ENCODE data around the gene PADI2.

PADI2 gene

GRCh38 chr1:17112496-17113236 lies 6.6 kb downstream of the PADI2 start:
- no peak for DNase-seq

DNA sequence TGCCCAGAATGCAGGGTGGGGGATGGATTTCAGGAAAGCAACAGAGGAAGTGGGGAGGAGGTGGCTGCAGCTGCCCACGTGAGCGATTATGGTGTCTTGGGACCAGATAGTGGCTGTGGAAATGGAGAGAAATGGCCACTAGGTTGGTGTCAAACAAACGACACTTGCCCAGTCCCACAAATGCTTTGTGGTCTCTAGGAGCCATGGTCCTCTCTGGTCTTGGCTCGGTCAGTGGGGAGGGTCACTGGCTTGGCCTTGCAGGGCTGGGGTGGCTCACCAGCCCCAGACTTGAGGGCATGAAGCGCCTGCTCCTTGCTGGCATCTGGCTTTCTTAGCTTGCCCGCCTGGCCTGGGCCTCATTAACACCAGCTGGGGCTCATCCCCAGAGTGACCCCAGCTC lies 7.2 kb downstream of the PADI2 start:
- no peak for DNase-seq

DNA sequence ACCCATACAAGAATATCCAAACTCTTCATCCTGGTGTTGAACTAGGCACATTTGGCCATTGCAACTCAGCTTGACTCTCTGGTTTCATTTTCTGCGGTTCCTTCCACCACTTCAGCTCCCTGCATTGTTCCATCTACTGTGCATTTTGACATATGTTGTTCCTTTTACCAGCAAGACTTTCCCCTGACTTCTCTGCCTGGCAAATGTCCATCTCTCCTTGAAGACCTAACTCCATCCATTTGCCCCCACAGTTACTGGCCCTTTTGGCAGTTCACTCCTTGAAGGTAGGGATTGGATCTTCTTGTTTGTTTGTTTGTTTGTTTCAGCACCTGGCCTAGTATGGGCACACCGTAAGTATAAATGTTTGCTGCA lies 8.7 kb downstream of the PADI2 start:
- no peak for DNase-seq

DNA sequence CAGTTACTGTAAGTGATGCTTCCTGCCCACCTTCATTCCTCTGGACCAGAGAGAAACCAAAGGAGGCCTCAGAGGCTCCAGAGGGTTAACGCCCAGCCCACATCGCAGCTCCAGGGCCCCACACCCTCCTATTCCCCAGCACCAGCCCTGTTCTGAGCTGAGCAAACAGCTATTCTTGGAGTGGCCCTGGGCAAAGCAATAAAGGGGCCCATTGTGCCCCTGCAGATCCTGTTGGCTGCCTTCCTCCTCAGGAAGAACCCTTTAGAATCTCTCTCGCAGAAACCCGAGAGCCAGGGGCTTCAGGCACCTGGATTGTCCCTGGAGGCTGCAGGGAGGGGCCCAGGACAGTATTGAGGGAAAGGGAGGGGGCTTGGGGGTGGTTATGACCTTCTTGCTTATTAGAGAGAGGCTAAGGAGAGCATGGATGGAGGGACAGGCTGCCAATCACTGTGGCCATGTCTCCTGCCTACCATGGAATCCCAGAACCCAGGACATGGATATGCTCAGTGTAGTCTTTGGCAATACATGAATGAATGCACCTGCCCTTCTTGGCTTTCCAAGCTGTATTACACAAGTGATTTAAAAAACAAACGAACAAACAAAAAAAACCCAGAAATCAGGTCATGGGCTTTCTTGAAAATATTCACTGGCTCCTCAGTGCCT lies 9.2 kb downstream of the PADI2 start:
- no peak for DNase-seq

DNA sequence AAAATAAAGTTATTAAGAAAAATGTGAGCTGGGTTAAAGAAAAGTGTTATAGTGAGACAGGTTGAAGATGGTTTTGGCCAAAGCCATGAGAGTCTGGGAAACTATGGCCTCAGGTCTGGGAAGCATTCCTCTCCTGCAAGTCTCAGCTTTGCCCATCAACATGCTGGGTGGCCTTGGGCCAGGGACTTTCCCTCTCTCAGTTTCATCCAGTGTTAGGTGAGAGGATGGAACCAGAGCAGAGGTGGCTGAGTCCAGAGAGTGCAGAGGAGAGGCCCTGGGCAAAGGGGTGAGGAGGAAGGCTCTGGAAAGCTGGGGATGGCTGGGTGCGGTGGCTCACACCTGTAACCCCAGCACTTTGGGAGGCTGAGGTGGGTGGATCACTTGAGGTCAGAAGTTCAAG lies 10.5 kb downstream of the PADI2 start:
- no peak for DNase-seq

GRCh38 chr1:17108360-17108759 lies 10.9 kb downstream of the PADI2 start:
- no peak for DNase-seq

GRCh38 chr1:17104782-17105181 lies 14.5 kb downstream of the PADI2 start:
- no peak for DNase-seq

DNA sequence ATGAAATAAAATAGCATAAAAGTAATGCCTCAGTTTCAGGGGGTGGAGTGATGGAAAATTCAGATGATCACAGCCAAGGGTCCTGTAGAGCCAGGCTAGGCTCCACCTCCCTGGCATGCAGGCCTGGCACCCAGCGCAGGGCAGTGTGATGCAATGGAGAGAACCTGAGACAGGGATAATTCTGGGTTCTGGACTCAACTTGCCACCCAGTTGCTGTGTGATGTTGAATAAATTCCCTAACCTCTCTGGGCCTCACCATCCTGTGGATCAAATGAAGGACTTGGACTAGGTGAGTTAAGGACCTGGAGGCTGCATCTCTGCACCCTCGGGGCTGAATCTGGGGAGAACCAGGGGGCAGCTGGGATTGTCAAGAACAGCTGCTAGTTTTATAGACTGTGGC lies 17.0 kb downstream of the PADI2 start:
- DNase-seq, result no peak

DNA sequence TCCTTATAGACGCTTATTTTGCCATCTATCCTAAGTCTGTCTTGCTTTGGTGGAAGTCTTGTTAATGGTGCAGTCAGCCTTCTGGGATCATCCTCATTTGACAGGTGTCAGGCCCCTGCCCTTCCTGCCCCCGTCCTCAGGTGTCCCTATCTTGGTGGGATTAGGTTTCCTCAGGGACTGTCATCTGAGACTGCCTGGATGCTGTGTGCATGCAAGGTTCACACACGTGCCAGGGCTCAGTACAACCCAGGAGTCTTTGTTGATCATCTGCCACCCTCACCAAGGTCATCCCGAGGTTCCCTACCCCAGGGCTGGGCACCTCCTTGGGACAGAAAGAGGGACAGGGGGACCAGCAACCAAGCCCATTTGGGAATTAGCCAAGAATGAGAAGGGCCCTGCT lies 18.0 kb downstream of the PADI2 start:
- no peak for DNase-seq

- DNase-seq, result no peak
Measured at GRCh38 chr1:17099616-17100340, 19.5 kb downstream of the PADI2 start.

DNA sequence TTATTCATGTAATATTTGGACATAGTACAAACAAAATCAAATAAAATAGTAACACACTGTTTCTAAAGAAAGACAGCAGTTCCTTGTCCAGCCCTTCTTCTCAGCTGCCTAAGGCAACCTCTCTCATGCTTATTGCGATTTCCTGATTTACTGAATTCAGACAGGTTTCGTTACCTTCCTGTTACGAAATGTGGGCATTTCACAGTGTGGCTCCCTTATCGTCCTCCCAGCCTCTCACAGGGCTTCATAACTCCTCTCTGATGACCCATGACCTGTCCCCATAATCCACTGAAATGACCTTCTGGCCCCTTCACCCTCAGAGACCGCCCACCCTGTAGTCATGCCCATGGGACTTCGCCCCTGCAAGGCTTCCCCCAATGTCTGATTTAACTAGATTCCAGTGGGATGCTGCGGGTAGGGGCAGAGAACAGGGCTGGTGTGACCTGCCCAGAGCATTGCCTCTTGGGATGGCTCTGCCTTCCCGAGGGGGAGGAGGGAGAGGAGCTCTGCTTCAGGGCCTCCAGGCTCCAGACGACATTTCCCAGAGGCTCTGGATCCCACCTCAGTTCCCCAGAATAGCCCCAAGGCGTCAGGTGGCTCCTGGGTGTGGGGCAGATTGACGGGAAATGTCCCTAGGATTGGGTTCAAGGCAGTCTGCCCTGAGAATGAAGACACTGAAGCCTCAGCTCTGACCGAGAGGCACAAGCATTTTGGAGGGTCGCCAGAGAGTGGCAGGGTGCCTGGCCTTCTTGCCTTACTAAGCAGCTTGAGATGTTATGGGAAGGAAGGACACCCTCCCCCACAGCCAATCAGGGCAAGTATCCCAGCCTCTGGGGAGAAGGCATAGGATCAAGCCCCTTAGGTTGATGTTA lies 20.6 kb downstream of the PADI2 start:
- no peak for DNase-seq

- no peak for DNase-seq
Measured at GRCh38 chr1:17097787-17098186, 21.5 kb downstream of the PADI2 start.

DNA sequence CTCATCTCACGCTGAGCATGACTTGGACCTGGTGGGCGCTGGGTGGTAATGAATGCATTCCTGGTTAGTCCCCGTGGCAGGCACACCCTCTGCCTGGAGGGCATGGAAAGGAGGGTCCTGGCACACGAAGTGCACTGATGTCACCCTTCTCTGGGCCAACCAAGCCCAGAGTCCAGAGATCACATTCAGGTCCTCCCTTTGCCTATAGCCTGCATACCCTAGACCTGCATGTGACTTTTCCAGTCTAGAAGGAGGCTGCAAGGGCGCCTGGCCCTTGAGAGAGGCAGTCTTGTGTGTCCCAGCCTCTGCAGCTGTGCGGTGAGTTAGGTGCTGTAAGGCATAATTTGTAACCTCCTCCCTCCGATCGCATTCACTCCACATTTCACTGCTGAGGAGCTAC lies 22.1 kb downstream of the PADI2 start:
- DNase-seq, result no peak

DNA sequence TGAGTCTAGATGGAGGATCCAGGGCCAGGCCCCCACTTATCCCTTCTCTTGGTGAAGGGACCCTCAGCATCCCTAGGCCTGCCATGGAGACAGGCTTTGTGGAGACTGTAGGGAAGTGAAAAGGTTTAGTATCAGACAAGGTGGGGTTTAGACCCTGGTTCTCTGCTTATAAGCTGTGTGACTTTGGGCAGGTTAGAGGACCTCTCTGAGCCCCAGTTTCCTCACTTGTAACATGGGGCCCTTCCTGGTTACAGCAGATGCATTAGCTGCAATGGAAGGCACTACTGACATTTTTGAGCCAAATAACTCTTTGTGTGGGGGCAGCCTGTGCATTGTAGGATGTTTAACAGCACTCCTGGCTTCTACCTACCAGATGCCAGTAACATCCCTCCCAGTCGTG lies 22.7 kb downstream of the PADI2 start:
- DNase-seq, result no peak

DNA sequence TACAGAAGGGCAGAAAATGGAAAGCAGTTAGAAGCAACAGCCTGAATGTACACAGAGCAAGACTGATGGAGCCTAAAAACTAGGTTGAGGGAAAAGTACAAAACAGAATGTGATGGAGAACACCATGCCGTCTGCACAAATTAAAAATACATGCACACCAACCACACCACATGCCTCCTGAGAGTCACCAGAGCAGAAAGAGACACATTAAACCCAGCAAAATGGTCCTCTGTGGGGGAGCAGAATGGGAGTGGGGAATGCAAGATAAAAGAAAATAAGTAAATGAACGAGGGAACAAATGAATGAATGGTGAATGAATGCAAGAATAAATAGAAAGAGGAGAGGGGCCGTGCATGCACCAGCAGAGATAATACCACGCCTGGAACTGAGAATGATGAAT lies 24.1 kb downstream of the PADI2 start:
- DNase-seq, result no peak

GRCh38 chr1:17094664-17095063 lies 24.6 kb downstream of the PADI2 start:
- DNase-seq, result no peak

GRCh38 chr1:17093822-17094393 lies 25.3 kb downstream of the PADI2 start:
- DNase-seq, result no peak

GRCh38 chr1:17091252-17091651 lies 28.0 kb downstream of the PADI2 start:
- no peak for DNase-seq

DNA sequence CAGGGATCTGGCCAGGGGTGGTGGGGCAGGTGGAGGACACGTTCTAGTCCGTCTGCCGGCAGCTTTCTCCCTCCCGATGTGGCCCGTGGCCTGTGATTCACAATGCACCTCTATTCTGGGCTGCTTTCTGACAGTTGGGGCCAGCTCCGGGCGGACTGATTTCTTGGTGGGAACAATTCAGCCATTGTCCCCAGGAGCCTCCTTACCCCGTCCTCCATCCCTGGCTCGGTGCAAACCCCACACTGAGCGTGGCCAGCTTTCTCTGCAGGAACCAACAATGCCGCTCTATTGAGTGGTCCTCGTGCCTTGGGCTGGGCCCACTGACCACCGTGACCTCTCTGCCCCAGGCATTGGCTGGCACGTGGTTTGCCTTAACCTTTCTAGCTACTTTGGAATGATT lies 29.7 kb downstream of the PADI2 start:
- no peak for DNase-seq

GRCh38 chr1:17086751-17087150 lies 32.5 kb downstream of the PADI2 start:
- DNase-seq, result no peak

- DNase-seq, result no peak
Measured at GRCh38 chr1:17084787-17085186, 34.5 kb downstream of the PADI2 start.

DNA sequence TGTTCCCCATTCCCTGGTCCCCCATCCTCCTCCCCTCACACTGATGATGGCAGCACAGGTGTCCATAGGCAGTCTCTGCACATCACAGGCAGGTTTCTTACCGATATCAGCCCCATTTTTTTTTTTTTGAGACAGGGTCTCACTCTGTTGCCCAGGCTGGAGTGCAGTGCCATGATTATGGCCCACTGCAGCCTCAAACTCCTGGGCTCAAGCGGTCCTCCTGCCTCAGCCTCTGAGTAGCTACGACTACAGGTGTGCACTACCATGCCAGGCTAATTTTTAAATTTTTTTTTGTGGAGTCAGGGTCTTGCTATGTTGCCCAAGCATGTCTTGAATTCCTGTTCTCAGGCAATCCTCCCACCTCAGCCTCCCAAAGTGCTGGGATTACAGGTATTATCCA lies 36.5 kb downstream of the PADI2 start:
- DNase-seq, result no peak

- no peak for DNase-seq
Measured at GRCh38 chr1:17081439-17081838, 37.8 kb downstream of the PADI2 start.
